Activated CD4-positive, alpha-beta memory T cell treated with anti-CD3 and anti-CD28 coated beads for 36 hours (primary cell): ENCODE measurements around the gene EYS. TPM values are rescaled to one million over a fixed set of nuclear protein-coding genes. Genes with fewer than 3 reads are reported as not detected.
"Not testable (repeated sequence)": the region's sequence is repeated elsewhere in the genome, so short reads cannot be mapped to it uniquely, and the experiment has no call there.

Experiments used
- CTCF ChIA-PET: fragments of 350-600 bp; sonication (Branson Sonifier 250); formaldehyde crosslinking; loops from one replicate; lab custom pipeline; 2021; ENCODE audit warnings: antibody characterized with exemption, inconsistent platforms; lab: Charles Lee
- POLR2A ChIA-PET: fragments of 350-600 bp; sonication (Branson Sonifier 250); formaldehyde crosslinking; loops from one replicate; lab custom pipeline; 2021; ENCODE audit warnings: antibody characterized with exemption; lab: Charles Lee
- DNase-seq: peaks from one replicate; pipeline ENCODE4 v3.0.0-alpha.2; 2020
- H3K27ac Mint-ChIP-seq: one replicate; pipeline ENCODE4 v1.8.0; 2021; ENCODE audit warnings: mixed read lengths
- H3K27me3 Mint-ChIP-seq: one replicate; pipeline ENCODE4 v1.8.0; 2021; ENCODE audit warnings: mixed read lengths
- H3K36me3 Mint-ChIP-seq: one replicate; pipeline ENCODE4 v1.8.0; 2021; ENCODE audit warnings: mixed read lengths
- H3K4me1 Mint-ChIP-seq: one replicate; pipeline ENCODE4 v1.8.0; 2021; ENCODE audit warnings: low read depth, mixed read lengths
- H3K4me3 Mint-ChIP-seq: one replicate; pipeline ENCODE4 v1.8.0; 2021; ENCODE audit warnings: mild to moderate bottlenecking, mixed read lengths
- H3K9me3 Mint-ChIP-seq: one replicate; pipeline ENCODE4 v1.8.0; 2021; ENCODE audit warnings: mixed read lengths
- intact Hi-C: fragments of 100-400 bp; cut with micrococcal nuclease; formaldehyde crosslinking; loops from one replicate; pipeline ENCODE4 v1.15.1; 2023
- total RNA-seq, 2 experiments: library from RNA; stranded (reverse); gene quantifications; one replicate each; pipeline ENCODE4 v1.2.3, GENCODE V29; 2021

Gene EYS
- total RNA-seq, 2 experiments from 2014 or later = not detected

- Mint-ChIP-seq H3K27me3 (no peaks in the 10 kb centered on the region), H3K27ac (no peak overlapping the region), H3K4me3 (no peak overlapping the region), H3K4me1 (no peaks in the 10 kb centered on the region), H3K36me3 (no peaks in the 10 kb centered on the region), H3K9me3 (peaks cover 18% of the 10 kb centered on the region)
- CTCF ChIA-PET = no interaction called here
- POLR2A ChIA-PET = no interaction called here
- no peak for DNase-seq
- intact Hi-C loops = no loop called here
Observed at GRCh38 chr6:65680232-65680631, 26.8 kb downstream of the EYS start.

- H3K9me3 Mint-ChIP-seq = peaks cover 15% of the 10 kb centered on the region
- no peak overlapping the region for H3K27ac Mint-ChIP-seq
- H3K4me3 Mint-ChIP-seq = no peak overlapping the region
- H3K36me3 Mint-ChIP-seq = no peaks in the 10 kb centered on the region
- POLR2A ChIA-PET = no interaction called here
- H3K4me1 Mint-ChIP-seq = no peaks in the 10 kb centered on the region
- no peak for DNase-seq
- no peaks in the 10 kb centered on the region for H3K27me3 Mint-ChIP-seq
- intact Hi-C loops = no loop called here
- CTCF ChIA-PET = no interaction called here
Observed at GRCh38 chr6:65671922-65672321, 35.1 kb downstream of the EYS start.

GRCh38 chr6:65667916-65668656 lies 38.9 kb downstream of the EYS start:
- H3K36me3 Mint-ChIP-seq = no peaks in the 10 kb centered on the region
- peaks cover 12% of the 10 kb centered on the region for H3K9me3 Mint-ChIP-seq
- CTCF ChIA-PET = no interaction called here
- no peaks in the 10 kb centered on the region for H3K4me1 Mint-ChIP-seq
- no peak for DNase-seq
- H3K4me3 Mint-ChIP-seq = no peak overlapping the region
- H3K27me3 Mint-ChIP-seq = no peaks in the 10 kb centered on the region
- intact Hi-C loops = no loop called here
- POLR2A ChIA-PET = no interaction called here
- H3K27ac Mint-ChIP-seq = no peak overlapping the region

- H3K27ac Mint-ChIP-seq = no peak overlapping the region
- intact Hi-C loops = no loop called here
- no peaks in the 10 kb centered on the region for H3K27me3 Mint-ChIP-seq
- DNase-seq = no peak
- no peak overlapping the region for H3K4me3 Mint-ChIP-seq
- no peaks in the 10 kb centered on the region for H3K36me3 Mint-ChIP-seq
- ChIA-PET CTCF (no interaction called here), POLR2A (no interaction called here)
- no peaks in the 10 kb centered on the region for H3K4me1 Mint-ChIP-seq
- H3K9me3 Mint-ChIP-seq = peaks cover 28% of the 10 kb centered on the region
Observed at GRCh38 chr6:65650086-65650485, 56.9 kb downstream of the EYS start.

- no peak overlapping the region for H3K4me3 Mint-ChIP-seq
- H3K9me3 Mint-ChIP-seq = peaks cover 30% of the 10 kb centered on the region
- H3K27me3 Mint-ChIP-seq = no peaks in the 10 kb centered on the region
- H3K36me3 Mint-ChIP-seq = no peaks in the 10 kb centered on the region
- H3K27ac Mint-ChIP-seq = no peak overlapping the region
- POLR2A ChIA-PET = no interaction called here
- CTCF ChIA-PET = no interaction called here
- DNase-seq = no peak
- no peaks in the 10 kb centered on the region for H3K4me1 Mint-ChIP-seq
- intact Hi-C loops = no loop called here
Observed at GRCh38 chr6:65649392-65649791, 57.6 kb downstream of the EYS start.

- intact Hi-C loops = no loop called here
- CTCF ChIA-PET = no interaction called here
- H3K36me3 Mint-ChIP-seq = no peaks in the 10 kb centered on the region
Observed at GRCh38 chr6:65646544-65646943, 60.5 kb downstream of the EYS start.

GRCh38 chr6:65642776-65643175 lies 64.2 kb downstream of the EYS start:
- H3K4me3 Mint-ChIP-seq = no peak overlapping the region
- intact Hi-C loops = no loop called here
- H3K9me3 Mint-ChIP-seq = peaks cover 28% of the 10 kb centered on the region
- no peaks in the 10 kb centered on the region for H3K36me3 Mint-ChIP-seq
- POLR2A ChIA-PET = no interaction called here
- no peak for DNase-seq
- no peak overlapping the region for H3K27ac Mint-ChIP-seq
- H3K27me3 Mint-ChIP-seq = no peaks in the 10 kb centered on the region
- H3K4me1 Mint-ChIP-seq = no peaks in the 10 kb centered on the region
- CTCF ChIA-PET = no interaction called here

More at GRCh38 chr6:65646544-65646943, 60.5 kb downstream of the EYS start:
- Mint-ChIP-seq H3K27me3 (no peaks in the 10 kb centered on the region), H3K4me3 (no peak overlapping the region), H3K4me1 (no peaks in the 10 kb centered on the region), H3K27ac (no peak overlapping the region), H3K9me3 (peaks cover 30% of the 10 kb centered on the region)
- no peak for DNase-seq
- POLR2A ChIA-PET = no interaction called here

GRCh38 chr6:65638047-65638831 lies 68.8 kb downstream of the EYS start:
- intact Hi-C loops = no loop called here
- no peak overlapping the region for H3K27ac Mint-ChIP-seq
- DNase-seq = no peak
- ChIA-PET POLR2A (no interaction called here), CTCF (no interaction called here)
- no peaks in the 10 kb centered on the region for H3K4me1 Mint-ChIP-seq
- H3K27me3 Mint-ChIP-seq = no peaks in the 10 kb centered on the region
- H3K4me3 Mint-ChIP-seq = no peak overlapping the region
- no peaks in the 10 kb centered on the region for H3K36me3 Mint-ChIP-seq
- peaks cover 6% of the 10 kb centered on the region for H3K9me3 Mint-ChIP-seq

GRCh38 chr6:65637289-65638046 lies 69.6 kb downstream of the EYS start:
- CTCF ChIA-PET = no interaction called here
- no peaks in the 10 kb centered on the region for H3K36me3 Mint-ChIP-seq
- H3K27ac Mint-ChIP-seq = no peak overlapping the region
- H3K27me3 Mint-ChIP-seq = no peaks in the 10 kb centered on the region
- no peak for DNase-seq
- POLR2A ChIA-PET = no interaction called here
- intact Hi-C loops = no loop called here
- H3K4me1 Mint-ChIP-seq = no peaks in the 10 kb centered on the region
- no peak overlapping the region for H3K4me3 Mint-ChIP-seq
- peaks cover 6% of the 10 kb centered on the region for H3K9me3 Mint-ChIP-seq

- ChIA-PET POLR2A (no interaction called here), CTCF (no interaction called here)
- no peak for DNase-seq
- Mint-ChIP-seq H3K9me3 (peaks cover 10% of the 10 kb centered on the region), H3K27ac (no peak overlapping the region), H3K4me1 (no peaks in the 10 kb centered on the region), H3K36me3 (no peaks in the 10 kb centered on the region), H3K27me3 (no peaks in the 10 kb centered on the region), H3K4me3 (no peak overlapping the region)
- intact Hi-C loops = no loop called here
Observed at GRCh38 chr6:65633501-65633900, 73.5 kb downstream of the EYS start.

- intact Hi-C loops = no loop called here
- Mint-ChIP-seq H3K27me3 (no peaks in the 10 kb centered on the region), H3K36me3 (no peaks in the 10 kb centered on the region), H3K9me3 (peaks cover 13% of the 10 kb centered on the region), H3K4me3 (no peak overlapping the region), H3K4me1 (no peaks in the 10 kb centered on the region), H3K27ac (no peak overlapping the region)
- no peak for DNase-seq
- CTCF ChIA-PET = no interaction called here
- POLR2A ChIA-PET = no interaction called here
Observed at GRCh38 chr6:65631711-65632110, 75.3 kb downstream of the EYS start.

GRCh38 chr6:65627434-65627999 lies 79.5 kb downstream of the EYS start:
- POLR2A ChIA-PET, H3K27ac Mint-ChIP-seq, DNase-seq, H3K27me3 Mint-ChIP-seq, H3K9me3 Mint-ChIP-seq, CTCF ChIA-PET, H3K36me3 Mint-ChIP-seq, H3K4me3 Mint-ChIP-seq, H3K4me1 Mint-ChIP-seq, intact Hi-C loops: not testable (repeated sequence)
